A673 (cell line): ENCODE data around the gene CXCR3.

Experiments
- EZH2 ChIP-seq: fragments of 200-600 bp; sonication (generic); IDR thresholded peaks from 2 replicates; pipeline ENCODE4 v1.6.1; 2017; ENCODE audit warnings: borderline replicate concordance, low read depth, mild to moderate bottlenecking, mixed read lengths, antibody characterized with exemption, low read length; ENCODE audit not compliant: poor library complexity, severe bottlenecking
- TF ChIP-seq, protein P1 (sequence below): fragments of 300-800, 200-600 bp; sonication (generic); conservative IDR thresholded peaks from 2 replicates; pipeline ENCODE4 v1.5.1; 2017; ENCODE audit warnings: low read depth, mild to moderate bottlenecking, antibody characterized with exemption, low read length, moderate library complexity, mixed read lengths

DNA sequence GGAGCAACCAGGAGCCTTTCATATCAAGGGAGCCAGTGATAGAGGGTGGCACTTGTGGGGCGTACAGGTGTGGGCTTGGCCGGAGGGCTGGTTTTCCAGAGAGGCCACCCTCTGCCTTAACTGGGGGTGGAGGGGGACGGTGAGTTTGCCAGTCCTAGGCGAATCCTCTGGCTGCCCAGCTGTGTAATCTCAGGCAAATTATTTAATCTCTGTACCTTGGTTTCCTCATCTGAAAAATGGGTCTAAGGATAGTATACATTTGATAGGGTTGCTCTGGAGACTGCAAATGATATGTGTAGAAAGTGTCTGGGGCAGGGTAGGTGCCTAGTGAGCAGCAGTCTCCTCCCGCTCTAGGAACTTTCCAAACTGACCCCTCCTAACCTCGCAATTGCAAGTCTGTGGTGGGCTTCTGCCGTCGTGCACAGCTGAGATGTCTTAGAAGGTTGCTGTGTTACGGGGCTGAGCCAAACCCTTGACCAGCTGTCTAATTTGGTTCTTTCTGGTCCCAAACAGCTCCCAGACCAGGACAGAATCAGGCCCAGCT, 3.8 kb upstream of the CXCR3 start:
- TF ChIP-seq, protein P1, sequence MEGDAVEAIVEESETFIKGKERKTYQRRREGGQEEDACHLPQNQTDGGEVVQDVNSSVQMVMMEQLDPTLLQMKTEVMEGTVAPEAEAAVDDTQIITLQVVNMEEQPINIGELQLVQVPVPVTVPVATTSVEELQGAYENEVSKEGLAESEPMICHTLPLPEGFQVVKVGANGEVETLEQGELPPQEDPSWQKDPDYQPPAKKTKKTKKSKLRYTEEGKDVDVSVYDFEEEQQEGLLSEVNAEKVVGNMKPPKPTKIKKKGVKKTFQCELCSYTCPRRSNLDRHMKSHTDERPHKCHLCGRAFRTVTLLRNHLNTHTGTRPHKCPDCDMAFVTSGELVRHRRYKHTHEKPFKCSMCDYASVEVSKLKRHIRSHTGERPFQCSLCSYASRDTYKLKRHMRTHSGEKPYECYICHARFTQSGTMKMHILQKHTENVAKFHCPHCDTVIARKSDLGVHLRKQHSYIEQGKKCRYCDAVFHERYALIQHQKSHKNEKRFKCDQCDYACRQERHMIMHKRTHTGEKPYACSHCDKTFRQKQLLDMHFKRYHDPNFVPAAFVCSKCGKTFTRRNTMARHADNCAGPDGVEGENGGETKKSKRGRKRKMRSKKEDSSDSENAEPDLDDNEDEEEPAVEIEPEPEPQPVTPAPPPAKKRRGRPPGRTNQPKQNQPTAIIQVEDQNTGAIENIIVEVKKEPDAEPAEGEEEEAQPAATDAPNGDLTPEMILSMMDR = no peak
- TF ChIP-seq EZH2 = no peak
